Prostate gland (tissue), 2 donors: ENCODE results near the gene RAB1A.

ENCODE experiments used
- CTCF ChIP-seq, 4 experiments: fragments of 200-600 bp in 2 of 4; fragments of 450-650 bp in 2 of 4; sonication (generic) in 2 of 4; IDR thresholded peaks; 1 replicate in 3 of 4; 2 replicates in 1 of 4; pipeline ENCODE4 v1.5.1; 2016 to 2019; ENCODE audit warnings: antibody characterized with exemption in 4 of 4, mild to moderate bottlenecking in 2 of 4, moderate library complexity in 2 of 4
- POLR2AphosphoS5 ChIP-seq: sonication (generic); formaldehyde crosslinking; IDR thresholded peaks from one replicate; pipeline ENCODE4 v1.6.1; 2017; ENCODE audit warnings: antibody characterized with exemption

- TF ChIP-seq CTCF (IDR thresholded peaks at IDR 0.05) (no peak), POLR2AphosphoS5 (peak; percentile 37)
These were observed 72.4 kb downstream of the RAB1A start for GRCh38 chr2:65057391-65058052.
